Common myeloid progenitor, CD34-positive (primary cell): Measurements from ENCODE around the gene ALDH1A1.

ENCODE experiments used
- CTCF ChIA-PET: fragments of 350-600 bp; sonication (Branson Sonifier 250); formaldehyde crosslinking; loops from one replicate; lab custom pipeline; 2021; ENCODE audit warnings: antibody characterized with exemption; lab: Charles Lee
- POLR2A ChIA-PET: fragments of 350-600 bp; sonication (Branson Sonifier 250); formaldehyde crosslinking; loops from one replicate; lab custom pipeline; 2021; ENCODE audit warnings: antibody characterized with exemption; lab: Charles Lee
- DNase-seq, 3 donors: peaks; one replicate each; pipeline versions ENCODE4 v3.0.0 to v3.0.0-alpha.2; 2013
- H3K27ac ChIP-seq, 2 experiments: 1 replicate in 1 of 2; 2 replicates in 1 of 2; pipeline ENCODE4 v1.7.0; 2013; ENCODE audit warnings: inconsistent platforms in 2 of 2, low read length in 2 of 2, mild to moderate bottlenecking in 2 of 2, low read depth in 1 of 2, moderate library complexity in 1 of 2; ENCODE audit not compliant: severe bottlenecking in 2 of 2, insufficient read depth in 1 of 2, poor library complexity in 1 of 2
- H3K27me3 ChIP-seq, 5 experiments: replicated peaks in 2 of 5; 1 replicate in 3 of 5; 2 replicates in 2 of 5; pipeline versions ENCODE4 v1.6.1 to v1.7.0; 2013; ENCODE audit warnings: low read length in 4 of 5, mild to moderate bottlenecking in 2 of 5, moderate library complexity in 2 of 5, inconsistent platforms in 1 of 5; ENCODE audit not compliant: insufficient read depth in 5 of 5, control insufficient read depth in 4 of 5
- H3K36me3 ChIP-seq, 4 experiments: 1 replicate in 2 of 4; 2 replicates in 2 of 4; pipeline versions ENCODE4 v1.6.1 to v1.7.0; 2013; ENCODE audit warnings: low read length in 3 of 4, control low read depth in 1 of 4, mild to moderate bottlenecking in 1 of 4; ENCODE audit not compliant: control insufficient read depth in 4 of 4, insufficient read depth in 4 of 4
- H3K4me1 ChIP-seq, 4 experiments: 1 replicate in 3 of 4; 2 replicates in 1 of 4; pipeline versions ENCODE4 v1.6.1 to v1.7.1; 2013; ENCODE audit warnings: low read length in 3 of 4, mild to moderate bottlenecking in 3 of 4, control low read depth in 1 of 4, inconsistent platforms in 1 of 4, moderate library complexity in 1 of 4; ENCODE audit not compliant: control insufficient read depth in 4 of 4, insufficient read depth in 4 of 4; ENCODE audit errors: control extremely low read depth in 1 of 4
- H3K4me3 ChIP-seq, 7 experiments: 1 replicate in 4 of 7; 2 replicates in 3 of 7; pipeline versions ENCODE4 v1.5.1 to v1.7.0; 2013; ENCODE audit warnings: mild to moderate bottlenecking in 7 of 7, low read length in 6 of 7, moderate library complexity in 6 of 7, inconsistent platforms in 2 of 7, low read depth in 2 of 7, control low read depth in 1 of 7; ENCODE audit not compliant: insufficient read depth in 4 of 7, control insufficient read depth in 1 of 7; ENCODE audit errors: extremely low read depth in 1 of 7
- H3K9me3 ChIP-seq, 5 experiments: 1 replicate in 4 of 5; 2 replicates in 1 of 5; pipeline versions ENCODE4 v1.6.1 to v1.7.1; 2013; ENCODE audit warnings: low read length in 4 of 5, mild to moderate bottlenecking in 2 of 5, inconsistent platforms in 1 of 5, low read depth in 1 of 5, moderate library complexity in 1 of 5; ENCODE audit not compliant: control insufficient read depth in 4 of 5, insufficient read depth in 2 of 5; ENCODE audit errors: control extremely low read depth in 1 of 5
- WGBS: methylation state at CpG from one replicate; pipeline ENCODE4 v1.1.5; 2013; ENCODE audit not compliant: insufficient coverage; 5-methylcytosine and 5-hydroxymethylcytosine counted together

The ALDH1A1 gene

GRCh38 chr9:72936679-72937078 lies 16.2 kb downstream of the ALDH1A1 start:
- Histone ChIP-seq H3K4me1 (peaks cover 0 to 3% (median 0%) of the 10 kb centered on the region in 4 experiments), H3K4me3 (no peak overlapping the region), H3K9me3 (no peaks in the 10 kb centered on the region), H3K36me3 (peaks cover 6 to 26% (median 8%) of the 10 kb centered on the region in 4 experiments), H3K27me3 (no peaks in the 10 kb centered on the region), H3K27ac (no peak overlapping the region)
- ChIA-PET CTCF (interaction anchor here (1.5 to 2.7 kb wide), 2 partner anchors 11 to 86 kb away, joined by 4 to 11 read pairs; no protein-coding TSS in a partner anchor), POLR2A (no interaction called here)
- no peak for DNase-seq
- 83% methylated on average over 1 of the region's 2 CpGs for WGBS

GRCh38 chr9:72936266-72936665 lies 16.6 kb downstream of the ALDH1A1 start:
- H3K27ac ChIP-seq: no peak overlapping the region
- peaks cover 6 to 26% (median 8%) of the 10 kb centered on the region in 4 experiments for H3K36me3 ChIP-seq
- H3K9me3 ChIP-seq: no peaks in the 10 kb centered on the region
- DNase-seq: no peak
- no peak overlapping the region for H3K4me3 ChIP-seq
- H3K27me3 ChIP-seq: no peaks in the 10 kb centered on the region
- CTCF ChIA-PET: interaction anchor here (0.7 to 2.7 kb wide), 3 partner anchors 12 to 86 kb away, joined by 3 to 11 read pairs (median 4); no protein-coding TSS in a partner anchor
- no CpG with 5 or more reads among the region's 2 CpGs for WGBS
- H3K4me1 ChIP-seq: peaks cover 0 to 3% (median 0%) of the 10 kb centered on the region in 4 experiments
- POLR2A ChIA-PET: no interaction called here

DNA sequence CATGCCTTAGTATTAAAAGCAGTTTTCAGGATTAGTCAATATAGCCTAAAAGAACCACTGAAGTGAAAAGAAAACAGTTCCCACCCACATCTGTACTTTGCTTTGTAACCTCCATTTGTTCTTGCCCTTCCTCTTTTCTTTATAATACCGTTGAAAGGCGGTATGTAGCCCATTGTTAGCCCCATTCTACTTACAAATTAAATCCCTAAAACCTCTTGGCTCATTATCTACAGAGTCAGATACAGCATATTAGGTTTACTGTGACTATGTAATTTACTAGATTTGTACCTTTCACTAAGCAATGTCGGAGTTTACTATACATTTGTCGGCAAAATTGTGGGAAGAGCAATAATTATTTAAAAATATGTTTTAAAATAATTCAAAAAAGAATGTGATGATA lies 17.3 kb downstream of the ALDH1A1 start:
- peaks cover 6 to 30% (median 9%) of the 10 kb centered on the region in 4 experiments for H3K36me3 ChIP-seq
- H3K4me3 ChIP-seq: no peak overlapping the region
- CTCF ChIA-PET: interaction anchor here (0.7 to 2.7 kb wide), 2 partner anchors 16 to 87 kb away, joined by 3 to 11 read pairs; no protein-coding TSS in a partner anchor
- POLR2A ChIA-PET: no interaction called here
- H3K27me3 ChIP-seq: no peaks in the 10 kb centered on the region
- no CpG with 5 or more reads among the region's 4 CpGs for WGBS
- DNase-seq: no peak
- H3K27ac ChIP-seq: no peak overlapping the region
- H3K9me3 ChIP-seq: no peaks in the 10 kb centered on the region
- peaks cover 0 to 3% (median 0%) of the 10 kb centered on the region in 4 experiments for H3K4me1 ChIP-seq

DNA sequence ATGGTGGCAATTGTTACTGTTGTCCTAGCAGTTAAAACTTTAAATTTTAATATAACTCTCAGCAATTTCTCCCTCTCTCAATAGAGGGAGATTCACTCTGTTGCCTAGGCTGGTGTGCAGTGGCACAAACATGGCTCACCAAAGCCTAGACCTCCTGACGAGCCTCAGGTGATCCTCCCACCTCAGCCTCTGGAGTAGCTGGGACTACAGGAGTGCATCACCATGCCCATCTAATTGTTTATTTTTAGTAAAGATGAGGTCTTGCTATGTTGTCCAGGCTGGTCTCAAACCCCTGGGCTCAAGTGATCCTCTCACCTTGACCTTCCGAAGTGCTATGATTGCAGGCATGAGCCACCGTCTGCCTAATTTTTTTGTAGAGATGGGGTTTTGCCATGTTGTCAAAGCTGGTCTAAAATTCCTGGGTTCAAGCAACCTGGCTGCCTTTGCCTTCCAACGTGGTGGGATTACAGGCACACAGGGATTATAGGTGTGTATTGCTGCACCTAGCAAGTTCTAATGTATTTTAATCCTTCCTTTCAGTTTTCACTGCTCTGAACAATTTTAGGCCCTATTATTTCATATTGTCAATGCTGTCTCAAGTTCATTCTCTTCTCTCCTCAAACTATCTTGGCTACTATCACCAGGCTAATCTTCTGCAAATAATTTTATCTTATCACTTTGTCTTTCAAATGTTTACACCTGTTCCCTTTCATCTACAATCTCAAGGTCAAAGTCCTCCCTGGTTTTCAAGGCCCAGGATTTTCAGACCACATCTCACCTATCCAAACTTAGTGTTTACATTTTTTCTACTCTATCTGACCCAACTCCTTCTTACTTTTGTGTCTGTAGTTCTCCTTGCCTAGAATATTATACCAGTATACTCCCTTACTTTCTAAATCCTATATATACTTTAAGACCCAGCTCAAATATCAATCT lies 18.9 kb downstream of the ALDH1A1 start:
- POLR2A ChIA-PET: no interaction called here
- H3K4me3 ChIP-seq: no peak overlapping the region
- no peak for DNase-seq
- H3K36me3 ChIP-seq: peaks cover 4 to 38% (median 8%) of the 10 kb centered on the region in 4 experiments
- CTCF ChIA-PET: interaction anchor here (1.9 kb wide), 1 partner anchor 20 kb away, joined by 5 read pairs; no protein-coding TSS in a partner anchor
- H3K27me3 ChIP-seq: no peaks in the 10 kb centered on the region
- 86% methylated on average over 1 of the region's 4 CpGs for WGBS
- H3K27ac ChIP-seq: no peak overlapping the region
- H3K4me1 ChIP-seq: no peaks in the 10 kb centered on the region
- no peaks in the 10 kb centered on the region for H3K9me3 ChIP-seq

DNA sequence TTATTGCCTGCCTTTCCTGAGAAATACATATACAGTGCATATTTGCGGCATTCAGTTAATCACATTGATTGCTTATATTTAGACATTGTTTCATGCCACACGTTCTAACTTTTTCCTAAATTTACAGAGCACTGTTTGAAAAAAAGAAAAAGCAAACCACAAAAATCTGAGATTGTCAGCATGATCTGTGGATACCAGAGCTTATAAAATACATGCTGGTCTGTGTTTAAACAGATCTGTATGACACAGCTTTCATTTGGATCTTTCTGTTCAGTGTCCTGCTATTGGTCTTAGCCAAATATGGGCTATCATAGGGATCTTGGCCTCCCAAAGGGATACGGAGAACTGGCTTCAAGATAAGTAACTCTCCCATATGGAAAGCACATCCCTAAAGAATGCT lies 20.2 kb downstream of the ALDH1A1 start:
- ChIA-PET POLR2A (no interaction called here), CTCF (interaction anchor here (1.2 to 1.9 kb wide), 4 partner anchors 9 to 18 kb away, joined by 3 to 6 read pairs (median 4); no protein-coding TSS in a partner anchor)
- 80% methylated on average over 1 of the region's 3 CpGs for WGBS
- Histone ChIP-seq H3K27me3 (no peaks in the 10 kb centered on the region), H3K9me3 (no peaks in the 10 kb centered on the region), H3K36me3 (peaks cover 2 to 41% (median 9%) of the 10 kb centered on the region in 4 experiments), H3K4me3 (no peak overlapping the region), H3K4me1 (no peaks in the 10 kb centered on the region), H3K27ac (no peak overlapping the region)
- DNase-seq: no peak

- Histone ChIP-seq H3K27ac (no peak overlapping the region), H3K9me3 (no peaks in the 10 kb centered on the region), H3K4me1 (no peaks in the 10 kb centered on the region), H3K4me3 (no peak overlapping the region), H3K27me3 (no peaks in the 10 kb centered on the region), H3K36me3 (peaks cover 0 to 40% (median 9%) of the 10 kb centered on the region in 4 experiments)
- POLR2A ChIA-PET: no interaction called here
- no peak for DNase-seq
- CTCF ChIA-PET: interaction anchor here (1.2 to 1.9 kb wide), 4 partner anchors 10 to 18 kb away, joined by 3 to 6 read pairs (median 4); no protein-coding TSS in a partner anchor
Measured at GRCh38 chr9:72931897-72932296, 21.0 kb downstream of the ALDH1A1 start.

GRCh38 chr9:72931437-72931836 lies 21.4 kb downstream of the ALDH1A1 start:
- DNase-seq: no peak
- ChIA-PET POLR2A (no interaction called here), CTCF (interaction anchor here (1.5 kb wide), 2 partner anchors 16 to 51 kb away, joined by 3 to 4 read pairs; no protein-coding TSS in a partner anchor)
- Histone ChIP-seq H3K9me3 (no peaks in the 10 kb centered on the region), H3K27ac (no peak overlapping the region), H3K4me3 (no peak overlapping the region), H3K27me3 (no peaks in the 10 kb centered on the region), H3K36me3 (peaks cover 0 to 40% (median 7%) of the 10 kb centered on the region in 4 experiments), H3K4me1 (no peaks in the 10 kb centered on the region)
- WGBS: no CpG with 5 or more reads among the region's 1 CpG
